Mucosa of descending colon (tissue), 3 donors: ENCODE results near the gene MRPS27. TPM values are rescaled to one million over a fixed set of nuclear protein-coding genes. Genes with fewer than 3 reads are reported as not detected.

Source experiments
- ATAC-seq: fragments of 200-7000 bp; cut with Tn5 transposase; one replicate; pipeline ENCODE4 v1.9.1; 2020; ENCODE audit warnings: mild to moderate bottlenecking, moderate library complexity
- DNase-seq, 3 donors: peaks; one replicate each; pipeline ENCODE4 v3.0.0-alpha.2; 2020
- H3K36me3 ChIP-seq: fragments of 200-600 bp; one replicate; pipeline ENCODE4 v1.8.0; 2021; ENCODE audit warnings: low read depth, mild to moderate bottlenecking
- H3K4me1 ChIP-seq: fragments of 200-600 bp; one replicate; pipeline ENCODE4 v1.8.0; 2021; ENCODE audit warnings: low read depth, mild to moderate bottlenecking
- H3K4me3 ChIP-seq: fragments of 200-600 bp; one replicate; pipeline ENCODE4 v1.8.0; 2021; ENCODE audit warnings: mild to moderate bottlenecking
- H3K9me3 ChIP-seq: fragments of 200-600 bp; one replicate; pipeline ENCODE4 v1.8.0; 2021; ENCODE audit warnings: mild to moderate bottlenecking
- CTCF ChIP-seq: fragments of 200-600 bp; IDR thresholded peaks from one replicate; pipeline ENCODE4 v1.8.0; 2022; ENCODE audit warnings: antibody characterized with exemption, mild to moderate bottlenecking
- intact Hi-C, 2 donors: fragments of 100-400 bp; cut with DNase I in 1 of 2; cut with micrococcal nuclease in 1 of 2; formaldehyde crosslinking; loops; one replicate each; pipeline versions ENCODE4 v1.11.0 to v1.11.1; 2022; cut with DNase I, micrococcal nuclease
- total RNA-seq, 3 donors: library from RNA; stranded (reverse); fragmentation: NEBNext Ultra II Directional in 2 of 3; extraction: Animal tissue kit (Norgen Biotek cat#: 25700) in 2 of 3; gene quantifications; one replicate each; pipeline versions ENCODE4 v1.2.1 to v1.2.4, GENCODE V29; 2021 to 2023
- donor health status: DM: no; HTN: no; CAD: no; lungs with moderate emphysema.
- donor health status: DM: no; HTN: no; CAD: no.
- donor health status: DM: no; HTN: yes; CAD: no.

Gene MRPS27
- total RNA-seq, 3 donors from 2014 or later, result 32.7 to 40.3 (median 37.6) TPM

- TF ChIP-seq CTCF, result no peak
- intact Hi-C loops, result loop anchor here in 1 of 2 donors (10.0 kb wide), 1 partner anchor 154 kb away; no protein-coding TSS in a partner anchor
- H3K4me3 ChIP-seq, result no peak overlapping the region
- H3K4me1 ChIP-seq, result no peaks in the 10 kb centered on the region
- DNase-seq (no peak), ATAC-seq (no peak)
- no peaks in the 10 kb centered on the region for H3K9me3 ChIP-seq
- no peaks in the 10 kb centered on the region for H3K36me3 ChIP-seq
Observed at GRCh38 chr5:72288924-72289323, 31.1 kb downstream of the MRPS27 start.

- intact Hi-C loops, result loop anchor here in 1 of 2 donors (10.0 kb wide), 1 partner anchor 152 kb away; no protein-coding TSS in a partner anchor
- Histone ChIP-seq H3K9me3 (no peaks in the 10 kb centered on the region), H3K4me3 (no peak overlapping the region), H3K36me3 (no peaks in the 10 kb centered on the region), H3K4me1 (no peaks in the 10 kb centered on the region)
- ATAC-seq, result no peak
- no peak for TF ChIP-seq CTCF
- DNase-seq, result no peak
Observed at GRCh38 chr5:72286798-72287197, 33.2 kb downstream of the MRPS27 start.

GRCh38 chr5:72285424-72285821, 34.6 kb downstream of the MRPS27 start:
- TF ChIP-seq CTCF, result no peak
- ATAC-seq (no peak), DNase-seq (no peak)
- no peaks in the 10 kb centered on the region for H3K9me3 ChIP-seq
- no peaks in the 10 kb centered on the region for H3K4me1 ChIP-seq
- H3K36me3 ChIP-seq, result no peaks in the 10 kb centered on the region
- H3K4me3 ChIP-seq, result no peak overlapping the region
- intact Hi-C loops, result loop anchor here in 1 of 2 donors (10.0 kb wide), 1 partner anchor 151 kb away; no protein-coding TSS in a partner anchor

GRCh38 chr5:72284559-72285423, 35.2 kb downstream of the MRPS27 start:
- no peaks in the 10 kb centered on the region for H3K4me1 ChIP-seq
- intact Hi-C loops, result loop anchor here in 1 of 2 donors (10.0 kb wide), 1 partner anchor 150 kb away; no protein-coding TSS in a partner anchor
- H3K4me3 ChIP-seq, result no peak overlapping the region
- no peak for ATAC-seq
- no peak for TF ChIP-seq CTCF
- no peaks in the 10 kb centered on the region for H3K9me3 ChIP-seq
- no peaks in the 10 kb centered on the region for H3K36me3 ChIP-seq
- no peak for DNase-seq

- ATAC-seq, result no peak
- intact Hi-C loops, result loop anchor here in 1 of 2 donors (10.0 kb wide), 1 partner anchor 149 kb away; no protein-coding TSS in a partner anchor
- Histone ChIP-seq H3K4me1 (no peaks in the 10 kb centered on the region), H3K4me3 (no peak overlapping the region), H3K9me3 (no peaks in the 10 kb centered on the region), H3K36me3 (no peaks in the 10 kb centered on the region)
- TF ChIP-seq CTCF, result no peak
- no peak for DNase-seq
Observed at GRCh38 chr5:72283358-72283757, 36.7 kb downstream of the MRPS27 start.
